ENCODE data around the gene LRRN3.

The LRRN3 gene

DNA sequence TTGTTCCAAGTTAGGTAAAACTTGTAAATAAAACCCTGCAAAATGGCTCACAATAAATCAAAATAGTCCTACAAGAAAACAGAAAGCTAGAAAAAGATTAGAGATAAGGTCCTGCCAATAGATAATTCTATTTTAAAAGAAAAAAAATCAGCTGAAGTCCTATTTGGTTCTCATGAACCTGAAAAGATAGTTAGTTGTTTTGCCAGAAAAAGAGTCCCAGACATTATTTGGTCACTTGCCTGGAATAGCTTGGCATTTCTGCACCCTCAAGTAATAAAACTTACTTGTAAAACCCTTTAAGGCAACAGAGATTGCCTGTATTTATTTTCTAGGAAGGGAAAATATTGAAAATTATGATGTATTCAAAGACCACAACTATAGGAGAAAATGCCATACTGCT, 47.7 kb downstream of the LRRN3 start:
- Histone ChIP-seq H3K9ac (ENCODE audit: low read length) (no peak overlapping the region), H3K9me3 (replicated peaks; ENCODE audit: insufficient read depth, low read length) (no peaks in the 10 kb centered on the region), H2AFZ (ENCODE audit: low read length) (no peak overlapping the region), H4K20me1 (ENCODE audit: insufficient read depth, low read length) (no peaks in the 10 kb centered on the region), H3K4me1 (ENCODE audit: low read length) (peaks cover 6% of the 10 kb centered on the region; the same call in 1 of the 2 replicates), H3F3A (ENCODE audit: insufficient read depth, low read length) (no peaks in the 10 kb centered on the region), H3K4me3 (ENCODE audit: low read length) (no peak overlapping the region), H3K9me2 (replicated peaks; ENCODE audit: insufficient read depth, low read length) (no peaks in the 10 kb centered on the region), H3K27me3 (replicated peaks; ENCODE audit: insufficient read depth, low read length) (no peaks in the 10 kb centered on the region), H3K4me2 (ENCODE audit: low read depth, low read length) (no peak overlapping the region), H3K27ac (ENCODE audit: low read length) (peak overlapping the region; percentile 1; the same call in 1 of the 2 replicates), H3K79me2 (ENCODE audit: low read length) (no peaks in the 10 kb centered on the region), H3K36me3 (replicated peaks; ENCODE audit: insufficient read depth, low read length) (no peaks in the 10 kb centered on the region)
- TF ChIP-seq EZH2 (optimal IDR thresholded peaks at IDR 0.05; ENCODE audit: low read depth, low read length) (no peak), CTCF (IDR thresholded peaks at IDR 0.05; ENCODE audit: low read length) (no peak), EZH2phosphoT487 (IDR thresholded peaks at IDR 0.05; ENCODE audit: low read length) (no peak)
- no peak for DNase-seq

- no peaks in the 10 kb centered on the region for H3K79me2 ChIP-seq (ENCODE audit: low read length)
- no peak overlapping the region for H3K27ac ChIP-seq (ENCODE audit: low read length)
Observed at GRCh38 chr7:111140091-111140865, 49.4 kb downstream of the LRRN3 start.

DNA sequence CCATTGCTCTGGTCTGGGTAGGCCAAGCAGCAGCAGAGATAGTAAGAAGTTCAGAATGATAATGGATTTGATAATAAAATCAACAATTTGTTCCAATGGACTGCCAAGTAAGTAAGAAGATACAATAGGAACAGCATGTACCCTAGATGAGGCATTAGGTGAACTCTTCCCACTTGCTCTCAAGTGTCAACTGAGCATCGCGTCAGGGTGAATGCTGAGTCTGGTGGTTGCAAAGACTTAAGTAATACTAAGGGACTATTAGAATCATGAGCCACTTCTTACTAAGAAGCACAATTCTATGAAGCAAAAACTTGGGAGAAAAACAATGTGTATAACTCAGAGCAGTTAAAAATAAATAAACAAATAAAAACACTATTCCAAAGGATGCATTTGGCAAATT, 54.5 kb downstream of the LRRN3 start:
- H3K27ac ChIP-seq (ENCODE audit: low read length) = no peak overlapping the region
- H3K27me3 ChIP-seq (replicated peaks; ENCODE audit: insufficient read depth, low read length) = no peaks in the 10 kb centered on the region
- H2AFZ ChIP-seq (ENCODE audit: low read length) = no peak overlapping the region
- no peak overlapping the region for H3K4me2 ChIP-seq (ENCODE audit: low read depth, low read length)
- H3K4me3 ChIP-seq (ENCODE audit: low read length) = no peak overlapping the region
- no peak for DNase-seq
- H3K36me3 ChIP-seq (replicated peaks; ENCODE audit: insufficient read depth, low read length) = no peaks in the 10 kb centered on the region
- H3K9me2 ChIP-seq (replicated peaks; ENCODE audit: insufficient read depth, low read length) = no peaks in the 10 kb centered on the region
- TF ChIP-seq EZH2phosphoT487 (IDR thresholded peaks at IDR 0.05; ENCODE audit: low read length) (no peak), CTCF (IDR thresholded peaks at IDR 0.05; ENCODE audit: low read length) (no peak), EZH2 (optimal IDR thresholded peaks at IDR 0.05; ENCODE audit: low read depth, low read length) (no peak)
- H3K9ac ChIP-seq (ENCODE audit: low read length) = no peak overlapping the region
- H3K9me3 ChIP-seq (replicated peaks; ENCODE audit: insufficient read depth, low read length) = no peaks in the 10 kb centered on the region
- H3F3A ChIP-seq (ENCODE audit: insufficient read depth, low read length) = no peaks in the 10 kb centered on the region
- H4K20me1 ChIP-seq (ENCODE audit: insufficient read depth, low read length) = no peaks in the 10 kb centered on the region
- H3K79me2 ChIP-seq (ENCODE audit: low read length) = no peaks in the 10 kb centered on the region
- H3K4me1 ChIP-seq (ENCODE audit: low read length) = no peaks in the 10 kb centered on the region

More at GRCh38 chr7:111140091-111140865, 49.4 kb downstream of the LRRN3 start:
- Histone ChIP-seq H3K4me3 (ENCODE audit: low read length) (no peak overlapping the region), H4K20me1 (ENCODE audit: insufficient read depth, low read length) (no peaks in the 10 kb centered on the region), H3K36me3 (replicated peaks; ENCODE audit: insufficient read depth, low read length) (no peaks in the 10 kb centered on the region), H3K4me1 (ENCODE audit: low read length) (peaks cover 6% of the 10 kb centered on the region; the same call in 1 of the 2 replicates), H3K9me3 (replicated peaks; ENCODE audit: insufficient read depth, low read length) (no peaks in the 10 kb centered on the region), H3F3A (ENCODE audit: insufficient read depth, low read length) (no peaks in the 10 kb centered on the region), H2AFZ (ENCODE audit: low read length) (no peak overlapping the region), H3K9me2 (replicated peaks; ENCODE audit: insufficient read depth, low read length) (no peaks in the 10 kb centered on the region), H3K9ac (ENCODE audit: low read length) (no peak overlapping the region), H3K27me3 (replicated peaks; ENCODE audit: insufficient read depth, low read length) (no peaks in the 10 kb centered on the region), H3K4me2 (ENCODE audit: low read depth, low read length) (no peak overlapping the region)
- TF ChIP-seq EZH2 (optimal IDR thresholded peaks at IDR 0.05; ENCODE audit: low read depth, low read length) (no peak), CTCF (IDR thresholded peaks at IDR 0.05; ENCODE audit: low read length) (no peak)
- DNase-seq = no peak
